Neutrophil (primary cell): ENCODE results near the gene AMER2.

Source experiments
- H3K27ac ChIP-seq: fragments of 200-600 bp; sonication (generic); 2 replicates; pipeline ENCODE4 v1.5.1; 2016; ENCODE audit warnings: mild to moderate bottlenecking, moderate library complexity
- H3K27me3 ChIP-seq: fragments of 200-600 bp; sonication (generic); 2 replicates; pipeline ENCODE4 v1.6.0; 2016; ENCODE audit warnings: mild to moderate bottlenecking
- H3K36me3 ChIP-seq: fragments of 200-600 bp; sonication (generic); 2 replicates; pipeline ENCODE4 v1.5.1; 2017
- H3K4me1 ChIP-seq, 2 experiments: fragments of 200-600 bp in 1 of 2; sonication (generic) in 1 of 2; 1 replicate in 1 of 2; 2 replicates in 1 of 2; pipeline versions ENCODE4 v1.5.1 to v1.6.1; 2013 to 2016; ENCODE audit warnings: low read depth in 1 of 2, low read length in 1 of 2, mild to moderate bottlenecking in 1 of 2, moderate library complexity in 1 of 2; ENCODE audit not compliant: control insufficient read depth in 1 of 2, insufficient read depth in 1 of 2
- H3K4me3 ChIP-seq, 2 experiments: fragments of 200-600 bp in 1 of 2; sonication (generic) in 1 of 2; 1 replicate in 1 of 2; 2 replicates in 1 of 2; pipeline ENCODE4 v1.5.1; 2013 to 2016; ENCODE audit warnings: low read depth in 1 of 2, low read length in 1 of 2, mild to moderate bottlenecking in 1 of 2, moderate library complexity in 1 of 2
- H3K9me3 ChIP-seq: fragments of 200-600 bp; sonication (generic); 2 replicates; pipeline ENCODE4 v1.5.1; 2016
- CTCF ChIP-seq: fragments of 200-600 bp; sonication (generic); IDR thresholded peaks from 2 replicates; pipeline ENCODE4 v1.5.1; 2016; ENCODE audit warnings: antibody characterized with exemption

The AMER2 gene

DNA sequence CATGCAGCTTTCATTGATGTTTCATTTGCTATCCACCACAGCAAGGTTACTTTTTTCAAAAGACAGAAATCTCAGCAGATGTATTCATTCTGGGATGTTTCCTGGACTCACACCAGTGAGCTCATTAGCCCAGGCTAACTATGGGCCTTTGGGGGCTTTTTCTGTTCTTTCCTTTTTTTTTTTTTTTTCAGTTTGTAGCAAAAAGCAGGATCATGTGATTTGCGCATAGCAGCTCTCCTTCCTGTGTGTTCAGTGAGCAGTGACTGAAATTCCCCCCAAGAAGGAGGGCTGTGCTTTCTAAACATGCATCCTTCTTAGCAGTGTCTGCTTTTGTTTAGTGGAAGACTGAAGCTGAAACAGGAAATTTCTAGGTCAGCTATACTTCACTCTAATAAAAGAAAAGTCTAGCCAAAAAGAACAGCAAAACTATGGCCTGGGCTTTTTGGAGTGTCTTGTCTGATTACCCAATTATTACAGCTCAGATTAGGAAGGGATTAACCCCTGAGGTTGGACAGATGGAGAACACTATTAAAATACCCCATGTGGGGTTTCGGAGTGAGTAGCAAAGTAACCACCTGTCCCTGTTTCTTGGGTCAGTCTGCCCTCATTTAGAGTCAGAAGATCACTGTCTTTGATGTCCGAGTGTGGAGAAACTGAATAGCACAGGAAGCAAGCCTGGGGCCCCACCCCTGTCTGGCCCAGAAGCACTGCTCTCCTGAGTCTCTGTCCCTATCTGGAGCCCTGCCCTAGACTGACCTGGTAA lies 8.9 kb upstream of the AMER2 start:
- TF ChIP-seq CTCF, result no peak
- no peaks in the 10 kb centered on the region for H3K36me3 ChIP-seq
- H3K4me1 ChIP-seq, result no peaks in the 10 kb centered on the region
- no peak overlapping the region for H3K27ac ChIP-seq
- no peaks in the 10 kb centered on the region for H3K9me3 ChIP-seq
- no peak overlapping the region for H3K4me3 ChIP-seq
- H3K27me3 ChIP-seq, result peaks cover 100% of the 10 kb centered on the region

DNA sequence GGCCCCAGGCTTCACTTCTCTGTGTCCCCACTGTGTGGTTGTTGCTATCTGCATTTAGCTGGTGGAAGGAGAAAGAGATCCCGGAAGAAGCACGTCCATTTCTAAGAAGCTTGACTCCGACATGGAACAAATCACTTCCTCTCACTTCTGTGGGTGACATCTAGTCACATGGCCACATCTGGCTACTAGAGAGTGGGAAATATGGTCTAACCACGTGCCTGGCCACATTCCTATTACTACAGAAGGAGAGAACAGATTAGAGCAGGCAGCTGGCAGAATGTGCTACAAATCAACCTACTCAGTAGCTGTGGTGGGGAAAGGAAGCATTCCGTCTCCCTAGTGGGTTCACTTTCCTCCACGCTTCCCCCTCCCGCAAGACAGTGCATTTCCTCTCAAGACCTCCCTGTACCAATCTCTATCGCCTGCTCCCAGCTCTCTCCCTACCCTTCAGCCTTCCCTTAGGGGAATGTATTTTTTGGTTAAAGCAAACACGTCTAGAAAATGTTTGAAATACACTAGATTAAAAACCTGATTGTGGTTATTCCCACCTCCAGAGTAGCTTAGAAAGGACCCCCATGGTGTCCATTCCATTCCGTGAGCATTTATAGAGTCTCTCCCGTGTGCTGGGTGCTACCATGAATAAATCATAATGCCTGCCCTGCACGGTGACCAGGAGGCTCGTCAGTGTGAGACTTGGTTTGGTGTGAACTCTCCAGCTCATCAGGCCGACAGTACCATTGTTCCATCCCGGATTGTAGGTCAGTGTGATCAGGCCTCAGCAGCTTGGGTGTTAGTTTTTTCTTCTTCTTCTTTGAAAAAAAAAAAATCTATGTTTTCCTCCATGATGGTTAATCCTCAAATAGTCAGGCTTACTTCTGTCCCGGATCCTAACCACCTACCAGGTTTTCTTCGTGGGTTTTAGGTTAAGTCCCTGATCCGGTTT lies 8.0 kb upstream of the AMER2 start:
- Histone ChIP-seq H3K27me3 (peaks cover 99% of the 10 kb centered on the region), H3K9me3 (no peaks in the 10 kb centered on the region), H3K4me3 (no peak overlapping the region), H3K27ac (no peak overlapping the region), H3K36me3 (no peaks in the 10 kb centered on the region), H3K4me1 (no peaks in the 10 kb centered on the region)
- TF ChIP-seq CTCF, result no peak

GRCh38 chr13:25179011-25179410 lies 6.9 kb upstream of the AMER2 start:
- Histone ChIP-seq H3K27ac (no peak overlapping the region), H3K4me3 (no peak overlapping the region), H3K4me1 (no peaks in the 10 kb centered on the region), H3K27me3 (peaks cover 96% of the 10 kb centered on the region), H3K9me3 (no peaks in the 10 kb centered on the region), H3K36me3 (no peaks in the 10 kb centered on the region)
- TF ChIP-seq CTCF, result no peak

- Histone ChIP-seq H3K4me3 (no peak overlapping the region), H3K27ac (no peak overlapping the region), H3K9me3 (no peaks in the 10 kb centered on the region), H3K27me3 (peaks cover 96% of the 10 kb centered on the region), H3K36me3 (no peaks in the 10 kb centered on the region), H3K4me1 (no peaks in the 10 kb centered on the region)
- TF ChIP-seq CTCF, result no peak
Measured at GRCh38 chr13:25178070-25178469, 6.0 kb upstream of the AMER2 start.

DNA sequence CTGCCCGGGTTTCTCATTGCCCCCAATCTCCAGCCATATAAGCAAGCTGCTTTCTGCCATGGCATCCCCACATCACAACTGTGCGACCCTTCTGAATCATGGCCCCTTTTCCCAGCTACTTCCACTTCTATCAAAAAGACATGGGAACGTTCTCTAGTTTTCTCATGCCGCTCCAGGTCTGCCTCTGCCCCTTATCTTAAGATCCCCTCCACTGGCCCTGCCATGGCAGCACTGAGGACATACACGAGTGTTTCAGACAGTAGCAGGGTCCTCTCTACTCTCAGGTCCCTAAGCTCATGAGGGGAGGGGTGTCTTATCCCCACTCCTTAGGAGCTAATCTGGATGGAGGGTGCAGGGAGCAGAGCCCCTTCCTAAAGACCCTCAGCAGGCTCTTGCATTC lies 5.5 kb upstream of the AMER2 start:
- Histone ChIP-seq H3K4me3 (no peak overlapping the region), H3K36me3 (no peaks in the 10 kb centered on the region), H3K27me3 (peaks cover 96% of the 10 kb centered on the region), H3K9me3 (no peaks in the 10 kb centered on the region), H3K27ac (no peak overlapping the region), H3K4me1 (no peaks in the 10 kb centered on the region)
- TF ChIP-seq CTCF, result no peak
